HG03064 (cell line): ENCODE data around the gene CPNE1.
"Not testable (repeated sequence)": the region's sequence is repeated elsewhere in the genome, so short reads cannot be mapped to it uniquely, and the experiment has no call there.

Experiments used
- ATAC-seq: cut with Tn5 transposase; IDR thresholded peaks from one replicate; pipeline ENCODE4 v1.9.1; 2021; ENCODE audit warnings: low read depth; ENCODE audit not compliant: unreplicated experiment

Gene CPNE1

DNA sequence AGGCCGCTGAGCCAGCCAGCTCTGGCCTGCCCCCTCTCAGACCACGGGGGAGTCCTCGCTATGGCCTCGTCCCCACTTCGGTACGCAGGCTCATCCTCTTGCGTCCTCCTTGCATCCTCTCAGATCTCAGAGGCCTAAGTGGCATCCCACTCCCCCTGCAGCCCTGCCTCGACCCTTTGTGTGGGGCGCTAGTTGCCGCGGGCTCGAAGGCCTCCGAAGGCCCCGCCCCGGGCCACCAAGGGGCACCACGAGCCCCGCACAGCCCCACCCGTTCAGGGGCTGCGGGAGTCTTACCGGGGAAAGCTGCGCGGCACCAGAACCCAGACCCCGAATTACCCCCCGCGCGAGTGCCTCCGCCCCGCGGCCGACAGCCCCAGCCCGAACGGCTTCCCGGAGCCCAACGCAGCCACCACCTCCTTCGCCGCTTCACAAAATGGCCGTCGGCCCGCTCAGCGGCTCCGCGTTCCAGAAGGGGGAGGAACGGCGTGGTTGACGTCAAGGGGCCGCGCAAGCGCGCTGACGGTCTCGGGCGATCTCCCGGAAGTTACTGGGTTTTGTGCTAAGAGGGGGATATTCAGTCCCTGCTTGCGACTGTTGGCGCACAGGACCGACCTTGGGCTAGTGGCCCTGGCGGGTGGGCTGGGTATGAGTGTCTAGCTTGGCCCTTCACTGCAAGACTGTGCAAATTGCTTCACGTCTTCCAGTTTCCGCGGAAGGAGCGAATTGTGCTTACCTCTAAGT lies at the start of gene CPNE1, which contains the start of gene RBM12:
Gene CPNE1, minus strand, starts transcription at position 435 of the 741 bp plus-strand sequence. CDS start 31,977 bp downstream, outside the sequence.
Gene RBM12, minus strand, starts transcription at position 435 of the 741 bp plus-strand sequence. CDS start 9,578 bp downstream, outside the sequence.
- peak; percentile 67 for ATAC-seq

DNA sequence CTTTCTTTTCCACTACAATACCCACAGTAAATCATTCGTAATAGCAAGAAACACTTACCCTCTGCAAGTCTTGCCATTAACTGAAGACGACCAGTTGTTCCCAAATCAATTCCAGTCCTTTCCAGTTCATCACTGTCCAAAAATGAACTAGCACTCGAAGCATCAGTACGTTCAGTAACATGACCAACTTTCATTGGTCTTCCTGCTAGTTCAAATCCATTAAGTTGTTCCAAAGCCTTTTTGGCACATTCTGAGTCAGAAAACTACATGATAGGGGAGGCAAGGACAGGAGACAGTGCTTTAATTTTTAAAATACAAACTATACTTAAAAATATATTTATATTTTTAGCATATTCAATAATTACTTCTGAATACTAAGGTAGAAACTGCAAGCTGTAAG lies 49.4 kb upstream of the CPNE1 start:
- no peak for ATAC-seq

DNA sequence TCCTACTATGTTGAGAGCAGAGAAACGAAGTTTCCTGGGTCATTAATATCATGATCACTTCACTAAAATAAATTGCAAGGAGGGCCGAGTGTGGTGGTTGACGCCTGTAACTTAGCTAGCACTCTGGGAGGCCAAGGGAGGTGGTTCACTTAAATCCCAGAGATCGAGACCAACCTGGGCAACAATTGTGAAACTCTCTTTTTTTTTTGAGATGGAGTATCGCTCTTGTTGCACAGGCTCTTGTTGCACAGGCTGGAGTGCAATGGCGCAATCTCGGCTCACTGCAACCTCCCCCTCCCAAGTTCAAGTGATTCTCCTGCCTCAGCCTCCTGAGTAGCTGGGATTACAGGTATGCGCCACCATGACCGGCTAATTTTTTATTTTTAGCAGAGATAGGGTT lies 48.4 kb upstream of the CPNE1 start:
- ATAC-seq = not testable (repeated sequence)

DNA sequence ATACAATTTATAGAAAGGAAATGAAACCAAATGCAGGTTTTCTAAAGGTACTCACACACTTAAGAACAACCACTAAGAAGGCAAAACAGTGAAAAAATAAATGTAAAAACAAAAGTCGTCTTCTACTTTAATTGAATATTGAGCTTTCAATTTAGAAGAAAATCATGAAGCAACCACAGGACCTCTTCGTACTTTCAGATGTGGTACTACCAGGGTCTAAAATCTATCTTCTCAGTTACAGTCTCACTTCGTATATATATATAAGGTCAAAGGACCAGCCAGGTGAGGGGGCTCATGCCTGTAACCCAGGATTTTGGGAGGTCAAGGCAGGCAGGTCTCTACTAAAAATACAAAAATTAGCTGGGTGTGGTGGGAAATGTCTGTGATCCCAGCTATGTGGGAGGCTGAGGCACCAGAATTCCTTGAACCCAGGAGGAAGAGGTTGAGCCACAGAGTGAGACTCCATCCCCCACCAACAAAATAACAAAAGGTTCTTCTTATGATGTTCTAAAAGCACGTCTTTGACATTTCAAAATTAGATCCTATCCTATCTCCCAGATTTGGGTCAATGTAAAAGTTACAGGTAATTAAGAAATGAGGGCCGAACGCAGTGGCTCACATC lies 47.0 kb upstream of the CPNE1 start:
- ATAC-seq = no peak

DNA sequence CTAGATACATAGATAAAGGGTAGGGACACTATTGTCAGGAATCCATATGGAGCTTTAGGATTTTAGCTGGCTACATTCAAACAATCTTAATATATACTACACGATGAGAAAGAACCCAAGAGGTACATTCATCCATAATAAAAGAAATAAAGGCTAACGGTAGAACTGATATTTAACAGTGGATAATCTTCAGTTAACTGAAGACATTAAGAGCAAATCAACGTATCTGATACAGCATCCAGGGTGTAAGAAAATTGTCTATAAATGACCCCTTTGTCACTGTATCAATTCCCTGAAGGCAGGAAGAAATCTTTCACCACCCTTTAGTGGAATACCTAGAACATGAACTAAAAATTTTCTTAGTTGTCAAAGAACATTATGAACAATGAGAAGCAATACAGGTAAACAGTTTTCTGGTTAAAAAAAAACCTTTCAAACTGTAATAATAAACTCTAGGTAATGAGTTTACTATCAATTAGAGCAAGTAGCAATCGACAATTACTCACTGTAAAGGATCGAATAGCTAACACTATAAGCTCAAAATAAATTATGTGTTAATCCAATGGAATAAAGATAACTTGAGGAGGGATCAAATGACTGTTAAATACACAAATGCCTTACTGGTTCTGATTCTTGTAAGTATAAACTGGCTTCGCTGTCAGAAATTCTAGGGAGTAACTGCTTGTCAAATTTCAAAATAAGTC lies 46.3 kb upstream of the CPNE1 start:
- ATAC-seq = no peak

DNA sequence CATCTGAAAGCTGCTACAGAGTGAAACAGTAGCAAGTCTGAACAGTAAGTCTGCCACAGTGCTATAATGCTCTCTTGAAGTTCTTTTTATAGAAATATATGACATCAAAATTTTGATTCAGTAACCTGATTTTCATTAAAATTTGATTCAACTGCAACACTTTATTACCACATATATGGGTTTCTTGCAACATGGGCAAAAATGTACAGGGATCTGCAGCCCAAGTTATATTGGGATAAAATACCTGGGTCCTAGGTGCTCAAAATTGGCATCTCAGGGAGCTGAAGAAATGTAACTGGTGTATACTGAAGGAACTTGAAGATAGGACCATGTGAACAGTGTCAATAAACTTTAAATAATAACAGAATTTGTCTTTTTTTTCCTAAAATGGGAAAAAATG lies 45.3 kb upstream of the CPNE1 start:
- ATAC-seq = no peak

DNA sequence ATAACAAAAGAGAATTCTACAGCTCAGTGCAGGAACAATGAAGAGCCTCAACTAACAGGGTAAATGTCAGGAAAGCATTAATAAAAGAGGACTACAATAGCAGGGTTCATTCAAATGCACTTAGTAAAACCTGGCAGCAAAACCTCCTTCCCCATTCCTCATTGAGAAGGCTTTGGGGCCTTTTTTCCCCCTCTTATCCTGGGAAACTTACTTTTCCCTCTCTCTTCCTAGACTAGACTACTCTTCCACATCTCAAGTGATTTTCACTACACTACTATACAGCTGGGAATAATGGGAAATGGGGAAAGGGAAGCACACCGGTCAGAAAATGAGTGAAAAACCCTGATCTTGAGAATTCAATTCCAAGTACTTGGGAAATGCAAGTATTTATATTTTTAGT lies 44.6 kb upstream of the CPNE1 start:
- no peak for ATAC-seq

DNA sequence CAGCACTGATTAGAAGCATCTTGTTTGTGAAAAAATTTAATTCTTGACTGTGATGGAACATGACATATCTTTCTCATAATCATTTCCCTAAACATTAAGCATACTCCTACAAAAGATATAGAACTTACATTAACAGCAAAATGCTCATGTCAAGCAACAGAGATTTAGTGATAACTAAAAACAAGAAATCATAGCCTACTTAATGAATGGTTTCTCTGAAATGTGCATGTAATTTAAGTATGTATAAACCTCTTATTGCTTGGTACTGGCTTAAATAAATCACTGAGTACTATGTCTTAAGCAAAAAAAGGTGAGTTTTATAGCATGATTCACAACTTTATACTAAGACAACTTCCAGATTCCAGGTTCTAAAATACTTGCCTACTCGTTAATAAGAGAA lies 43.8 kb upstream of the CPNE1 start:
- ATAC-seq = no peak

DNA sequence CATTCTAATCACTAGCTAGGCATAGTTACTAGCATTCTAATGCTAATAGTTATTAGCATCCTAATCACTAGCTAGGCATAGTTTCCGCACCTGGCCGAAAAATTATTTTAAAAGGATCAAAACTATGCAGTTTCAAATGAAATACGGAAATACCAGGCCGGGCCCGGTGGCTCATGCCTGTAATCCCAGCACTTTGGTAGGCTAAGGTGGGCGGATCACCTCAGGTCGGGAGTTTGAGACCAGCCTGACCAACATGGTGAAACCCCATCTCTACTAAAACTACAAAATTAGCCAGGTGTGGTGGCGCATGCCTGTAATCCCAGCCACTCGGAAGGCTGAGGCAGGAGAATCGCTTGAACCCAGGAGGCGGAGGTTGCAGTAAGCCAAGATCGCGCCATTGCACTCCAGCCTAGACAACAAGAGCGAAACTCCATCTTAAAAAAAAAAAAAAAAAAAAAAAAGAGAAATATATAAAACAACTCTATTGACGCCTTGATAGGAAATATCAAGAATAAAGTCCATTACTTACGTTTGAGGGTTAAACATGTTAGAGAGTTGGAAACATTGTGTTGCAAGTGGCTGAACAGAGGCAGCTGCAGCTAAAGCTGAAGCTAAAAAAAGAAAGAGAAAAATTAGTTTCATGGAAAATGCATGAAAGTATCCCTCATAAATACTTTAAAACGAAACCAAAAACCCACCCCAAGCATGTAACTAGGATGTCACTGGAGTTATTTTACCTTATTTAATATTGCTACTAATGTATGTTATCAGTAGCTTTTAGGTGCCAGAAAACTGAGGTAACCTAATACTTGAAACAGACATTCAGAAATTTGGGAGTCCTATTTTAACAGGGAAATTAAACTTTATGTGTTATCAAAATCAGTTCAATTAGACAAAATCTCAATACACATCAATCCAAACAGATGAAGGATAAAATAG lies 42.2 kb upstream of the CPNE1 start:
- ATAC-seq = not testable (repeated sequence)

DNA sequence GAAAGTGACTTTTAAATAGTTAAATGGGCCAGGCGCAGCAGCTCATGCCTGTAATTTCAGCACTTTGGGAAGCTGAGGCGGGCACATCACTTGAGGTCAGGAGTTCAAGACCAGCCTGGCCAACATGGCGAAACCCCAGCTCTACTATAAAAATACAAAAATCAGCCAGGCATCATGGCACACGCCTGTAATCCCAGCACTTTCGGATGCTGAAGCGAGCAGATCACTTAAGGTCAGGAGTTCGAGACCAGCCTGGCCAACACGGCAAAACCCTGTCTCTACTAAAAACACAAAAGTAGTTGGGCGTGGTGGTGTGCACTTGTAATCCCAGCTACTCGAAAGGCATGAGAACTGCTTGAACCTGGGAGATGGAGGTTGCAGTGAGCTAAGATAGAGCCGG lies 41.2 kb upstream of the CPNE1 start:
- ATAC-seq = not testable (repeated sequence)

DNA sequence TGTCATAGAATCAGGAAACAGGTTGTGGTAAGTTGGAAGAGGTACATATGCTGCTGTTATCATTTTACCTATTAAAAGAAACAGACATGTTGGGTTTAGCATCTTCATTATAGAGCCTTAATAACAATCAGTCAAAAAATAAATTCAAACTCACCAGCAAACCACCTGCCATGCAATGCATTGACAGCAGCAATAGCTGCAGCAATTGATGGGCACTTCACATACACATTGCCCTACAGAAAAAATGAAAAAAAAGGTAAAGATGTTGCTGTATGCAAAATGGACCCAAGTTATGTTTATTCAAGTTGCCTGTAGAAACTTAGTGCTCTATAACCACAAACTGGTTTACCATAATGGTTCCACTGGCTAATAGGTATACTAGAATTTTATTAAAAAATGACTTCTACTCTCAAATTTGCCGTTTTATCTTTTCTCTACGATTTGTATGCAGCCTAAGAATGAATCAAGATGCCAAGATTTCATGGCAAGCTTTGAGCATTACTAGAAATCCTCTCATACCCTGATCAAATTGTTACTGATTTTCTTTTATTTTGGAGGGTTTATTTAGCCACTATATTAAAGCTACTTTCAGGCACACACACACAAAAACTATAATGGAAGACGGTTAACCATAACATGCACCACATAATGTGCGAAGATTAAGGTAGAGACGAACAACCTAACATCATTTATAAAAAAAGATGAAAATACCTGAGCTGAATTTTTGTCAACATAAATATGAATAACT lies 40.0 kb upstream of the CPNE1 start:
- no peak for ATAC-seq

DNA sequence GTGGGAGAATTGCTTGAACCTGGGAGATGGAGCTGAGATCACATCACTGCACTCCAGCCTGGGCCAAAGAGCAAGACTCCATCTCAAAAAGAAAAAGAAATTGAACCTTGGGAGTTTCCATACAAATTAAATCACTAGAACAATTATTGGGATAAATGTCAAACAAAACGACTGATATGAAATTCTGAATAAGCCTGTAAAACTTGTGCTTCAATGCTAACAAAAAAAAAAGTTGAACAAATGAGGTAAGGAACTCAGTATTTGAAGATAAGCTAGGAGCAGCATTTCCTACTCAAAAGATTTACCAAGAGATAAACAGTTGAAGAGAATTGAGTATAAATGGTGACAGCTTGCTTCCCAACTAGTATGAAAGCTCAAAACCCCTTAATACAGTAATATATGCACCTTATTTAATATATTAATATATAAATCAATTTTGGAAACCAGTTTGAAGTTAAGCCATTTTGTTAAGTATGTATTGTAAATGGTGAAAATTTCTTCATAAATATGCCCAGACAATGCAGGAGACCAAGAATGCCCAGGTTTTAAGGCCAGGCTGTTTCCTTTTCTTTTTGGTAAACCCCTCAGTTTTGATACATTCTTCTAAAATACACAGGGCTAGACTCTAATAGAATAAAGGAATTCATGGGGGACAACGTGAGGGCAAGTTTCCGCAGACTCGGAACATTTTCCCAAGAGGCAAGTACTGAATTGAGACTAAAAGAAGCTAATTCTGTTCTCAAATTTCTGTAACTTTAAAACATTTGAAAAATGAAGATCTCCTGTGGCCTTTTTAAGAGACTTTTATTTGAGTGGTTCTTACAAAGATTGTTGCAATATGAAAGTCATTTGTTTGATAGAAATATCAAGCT lies 38.4 kb upstream of the CPNE1 start:
- ATAC-seq = no peak

DNA sequence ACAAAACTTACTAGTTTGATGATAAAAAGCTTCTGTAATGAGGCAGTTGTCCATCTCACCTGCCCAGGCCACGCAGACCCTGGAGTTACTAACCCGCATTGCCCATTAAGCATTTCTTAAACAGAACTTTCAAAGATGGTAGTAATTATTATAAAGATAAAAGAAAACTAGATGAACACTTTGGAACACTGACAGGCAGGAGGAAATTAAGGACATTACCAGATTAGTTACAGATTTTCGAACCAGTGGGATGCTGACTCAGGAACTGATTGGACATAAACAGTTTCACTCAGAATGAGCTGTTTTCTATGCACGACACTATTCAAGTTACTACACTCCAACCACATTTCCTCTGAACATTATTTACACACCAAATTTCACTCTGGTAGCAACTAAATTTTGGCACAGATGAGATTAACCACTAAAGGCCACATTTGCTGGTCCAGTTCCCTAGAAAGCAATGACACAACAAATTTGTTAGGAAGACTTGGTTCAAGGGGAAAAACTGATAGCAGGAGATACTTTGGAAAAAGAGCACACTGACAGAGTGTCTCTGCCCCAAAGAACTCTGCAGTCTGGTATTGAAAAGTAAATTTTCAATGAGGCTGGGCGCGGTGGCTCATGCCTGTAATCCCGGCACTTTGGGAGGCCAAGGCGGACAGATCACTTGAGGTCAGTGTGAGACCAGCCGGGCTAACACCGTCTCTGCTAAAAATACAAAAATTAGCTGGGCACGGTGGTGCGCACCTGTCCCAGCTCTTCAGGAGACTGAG lies 37.5 kb upstream of the CPNE1 start:
- ATAC-seq = no peak

DNA sequence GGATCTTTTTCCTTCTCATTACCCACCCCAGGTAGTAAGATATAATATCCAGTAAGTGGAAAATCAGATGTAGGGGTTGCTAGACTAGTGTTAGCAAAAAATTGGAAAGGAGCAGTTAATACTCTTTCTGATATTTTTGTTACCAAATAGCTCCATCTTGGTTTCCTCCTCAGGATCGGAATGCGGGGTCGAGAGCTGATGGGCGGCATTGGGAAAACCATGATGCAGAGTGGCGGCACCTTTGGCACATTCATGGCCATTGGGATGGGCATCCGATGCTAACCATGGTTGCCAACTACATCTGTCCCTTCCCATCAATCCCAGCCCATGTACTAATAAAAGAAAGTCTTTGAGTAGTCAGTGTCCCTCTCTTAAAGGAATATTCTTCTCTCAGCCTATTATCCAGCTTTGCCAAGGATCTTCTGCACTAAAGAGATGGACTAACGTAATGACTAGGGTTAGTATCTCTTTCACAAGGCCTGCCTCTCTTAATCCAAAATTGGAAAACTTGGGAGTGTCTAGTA lies 36.0 kb upstream of the CPNE1 start:
- ATAC-seq = no peak

DNA sequence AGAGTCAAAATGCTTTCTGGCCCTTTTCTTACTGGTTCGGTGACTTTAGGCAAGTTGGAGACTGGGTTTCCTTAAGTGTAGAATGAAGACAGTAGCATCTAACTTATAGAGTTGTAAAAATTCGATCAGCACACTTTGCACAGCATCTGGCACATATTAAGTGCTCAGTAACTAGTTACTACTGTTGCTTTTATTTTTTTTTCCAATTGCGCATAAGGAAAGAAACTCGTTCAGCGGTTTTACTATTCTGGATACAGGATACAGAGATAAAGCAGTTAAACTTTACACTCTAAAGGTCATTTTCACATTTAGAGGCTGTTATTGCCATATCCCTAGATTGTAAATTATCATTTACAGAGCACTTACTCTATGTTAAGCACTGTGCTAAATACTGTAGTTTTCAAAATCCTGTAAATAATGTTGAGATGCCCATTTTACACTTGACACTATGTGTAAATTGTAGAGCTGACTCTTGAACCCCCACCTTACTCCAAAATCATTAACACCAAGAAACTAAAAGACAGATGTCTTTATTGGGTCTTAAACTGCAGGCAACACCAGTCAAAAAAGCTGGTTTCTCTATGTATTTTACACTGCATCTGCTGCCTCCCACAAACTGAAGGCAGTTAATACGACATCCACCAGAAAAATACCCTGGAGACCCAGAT lies 35.4 kb upstream of the CPNE1 start:
- ATAC-seq = no peak

DNA sequence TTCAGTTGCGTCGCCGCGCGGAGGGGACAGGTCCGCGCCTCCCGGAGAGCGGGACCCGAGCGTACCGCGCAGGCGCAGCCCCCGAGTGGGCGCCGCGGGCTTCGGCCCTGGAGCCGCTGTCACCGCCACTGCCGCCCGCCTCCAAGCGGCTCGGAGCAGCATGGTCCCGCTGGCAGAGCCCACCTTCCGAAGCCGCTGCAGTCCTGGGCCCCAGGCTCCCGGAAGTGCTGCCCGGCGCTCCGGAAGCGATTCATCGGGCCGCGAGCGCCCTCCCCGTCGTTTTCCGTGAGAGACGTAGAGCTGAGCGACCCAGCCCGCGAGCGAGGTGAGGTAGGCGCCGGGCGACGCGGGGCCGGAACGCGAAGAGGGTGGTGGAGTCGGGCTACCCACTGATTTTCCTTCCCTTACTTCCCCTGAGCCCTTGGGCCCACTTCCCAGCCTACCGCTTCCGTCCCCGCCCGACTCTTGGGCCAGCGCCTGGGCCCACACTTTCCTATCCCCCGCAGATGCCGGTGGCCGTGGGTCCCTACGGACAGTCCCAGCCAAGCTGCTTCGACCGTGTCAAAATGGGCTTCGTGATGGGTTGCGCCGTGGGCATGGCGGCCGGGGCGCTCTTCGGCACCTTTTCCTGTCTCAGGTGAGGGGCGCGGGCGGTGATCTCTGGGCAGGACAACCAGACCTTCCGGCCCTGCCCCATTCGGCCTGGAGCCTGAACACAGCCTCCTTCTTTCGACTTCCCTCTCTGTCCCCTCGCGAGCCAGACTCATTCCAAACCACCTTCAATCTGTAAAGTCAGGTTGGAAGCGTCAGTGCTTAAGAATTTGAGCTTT lies 34.6 kb upstream of the CPNE1 start, which contains the start of the genes NFS1 and ROMO1:
Gene NFS1, minus strand, starts transcription at position 226 of the 830 bp plus-strand sequence. Its CDS starts 64 bp downstream, at position 162.
Gene ROMO1, plus strand, starts transcription at position 279 of the 830 bp plus-strand sequence. Its CDS starts 228 bp downstream, at position 507.
- ATAC-seq = peak; percentile 55
